HG02885 (cell line): Measurements from ENCODE around the gene MORC1.
"Not testable (repeated sequence)": the region's sequence is repeated elsewhere in the genome, so short reads cannot be mapped to it uniquely, and the experiment has no call there.

ENCODE experiments used
- ATAC-seq: cut with Tn5 transposase; IDR thresholded peaks from one replicate; pipeline ENCODE4 v1.9.1; 2021; ENCODE audit warnings: mild to moderate bottlenecking; ENCODE audit not compliant: unreplicated experiment, poor library complexity

MORC1 gene

GRCh38 chr3:109112946-109113760, 4.8 kb downstream of the MORC1 start:
- ATAC-seq = no peak

GRCh38 chr3:109109574-109109973, 8.4 kb downstream of the MORC1 start:
- no peak for ATAC-seq

GRCh38 chr3:109098079-109098644, 19.8 kb downstream of the MORC1 start:
- peak; percentile 80 for ATAC-seq

GRCh38 chr3:109095166-109095565, 22.8 kb downstream of the MORC1 start:
- no peak for ATAC-seq

- ATAC-seq = no peak
Measured at GRCh38 chr3:109093561-109093960, 24.4 kb downstream of the MORC1 start.

- ATAC-seq = no peak
Measured at GRCh38 chr3:109091846-109092245, 26.1 kb downstream of the MORC1 start.

GRCh38 chr3:109089265-109089664, 28.7 kb downstream of the MORC1 start:
- ATAC-seq = peak; percentile 37

GRCh38 chr3:109081746-109082510, 36.0 kb downstream of the MORC1 start:
- ATAC-seq = peak; percentile 98

- ATAC-seq = not testable (repeated sequence)
Measured at GRCh38 chr3:109080090-109080489, 37.8 kb downstream of the MORC1 start.

- no peak for ATAC-seq
Measured at GRCh38 chr3:109073116-109073515, 44.8 kb downstream of the MORC1 start.

GRCh38 chr3:109072194-109072593, 45.7 kb downstream of the MORC1 start:
- peak; percentile 89 for ATAC-seq

GRCh38 chr3:109071350-109072142, 46.4 kb downstream of the MORC1 start:
- peak; percentile 56 for ATAC-seq

GRCh38 chr3:109070211-109070610, 47.7 kb downstream of the MORC1 start:
- ATAC-seq = no peak

GRCh38 chr3:109066864-109067263, 51.1 kb downstream of the MORC1 start:
- no peak for ATAC-seq

GRCh38 chr3:109059264-109059663, 58.7 kb downstream of the MORC1 start:
- peak; percentile 91 for ATAC-seq

GRCh38 chr3:109057616-109058015, 60.3 kb downstream of the MORC1 start:
- ATAC-seq = no peak

GRCh38 chr3:109057056-109057455, 60.9 kb downstream of the MORC1 start:
- ATAC-seq = no peak

- peak; percentile 80 for ATAC-seq
Measured at GRCh38 chr3:109050591-109051167, 67.3 kb downstream of the MORC1 start.

- no peak for ATAC-seq
Measured at GRCh38 chr3:109047366-109047765, 70.6 kb downstream of the MORC1 start.
